Sigmoid colon (tissue), 7 donors: ENCODE data around the gene TMEM108. TPM values are rescaled to one million over a fixed set of nuclear protein-coding genes. Genes with fewer than 3 reads are reported as not detected.

Experiments
- DNase-seq: peaks from one replicate; pipeline ENCODE4 v3.0.0-alpha.2; 2019
- H3K27ac ChIP-seq, 4 donors: fragments of 200-600 bp; sonication (generic); one replicate each; pipeline ENCODE4 v1.5.1; 2016 to 2019; ENCODE audit warnings: mild to moderate bottlenecking in 1 of 4
- H3K27me3 ChIP-seq, 3 donors: fragments of 200-600 bp; sonication (generic); one replicate each; pipeline ENCODE4 v1.5.1; 2019; ENCODE audit warnings: mild to moderate bottlenecking in 1 of 3
- H3K36me3 ChIP-seq, 4 donors: fragments of 200-600 bp; sonication (generic); one replicate each; pipeline ENCODE4 v1.5.1; 2016 to 2019
- H3K4me1 ChIP-seq, 4 donors: fragments of 200-600 bp; sonication (generic); one replicate each; pipeline ENCODE4 v1.5.1; 2017 to 2019
- H3K4me3 ChIP-seq, 4 donors: fragments of 200-600 bp; sonication (generic); one replicate each; pipeline ENCODE4 v1.5.1; 2017 to 2019; ENCODE audit warnings: mild to moderate bottlenecking in 2 of 4, moderate library complexity in 1 of 4
- H3K9me3 ChIP-seq, 4 donors: fragments of 200-600 bp in 3 of 4; sonication (generic) in 3 of 4; one replicate each; pipeline versions ENCODE4 v1.5.1 to v1.6.1; 2013 to 2019
- CTCF ChIP-seq, 4 experiments: fragments of 450-650 bp in 3 of 4; fragments of 200-600 bp in 1 of 4; IDR thresholded peaks; one replicate each; pipeline ENCODE4 v1.5.1; 2016 to 2019; ENCODE audit warnings: antibody characterized with exemption in 4 of 4, mild to moderate bottlenecking in 3 of 4, moderate library complexity in 2 of 4
- EP300 ChIP-seq, 4 donors: sonication (generic); formaldehyde crosslinking; IDR thresholded peaks; one replicate each; pipeline ENCODE4 v1.6.1; 2017; ENCODE audit warnings: antibody characterized with exemption in 4 of 4
- POLR2A ChIP-seq, 2 donors: fragments of 450-650 bp; IDR thresholded peaks; one replicate each; pipeline ENCODE4 v1.6.1; 2016; ENCODE audit warnings: antibody characterized with exemption in 2 of 2, mild to moderate bottlenecking in 2 of 2, moderate library complexity in 2 of 2
- POLR2AphosphoS5 ChIP-seq, 4 donors: sonication (generic); formaldehyde crosslinking; IDR thresholded peaks; one replicate each; pipeline ENCODE4 v1.6.1; 2017; ENCODE audit warnings: antibody characterized with exemption in 4 of 4
- WGBS, 2 donors: extraction: QIAGEN DNeasy Blood & Tissue Kit; methylation state at CpG; one replicate each; pipeline ENCODE4 v1.1.7; 2013; 5-methylcytosine and 5-hydroxymethylcytosine counted together
- intact Hi-C: fragments of 100-400 bp; cut with DNase I; formaldehyde crosslinking; loops from one replicate; pipeline ENCODE4 v1.15.1; 2023
- polyA plus RNA-seq, 3 donors: library from polyadenylated mRNA; stranded (reverse); fragments of 200-250 nt; gene quantifications; one replicate each; pipeline ENCODE4 v1.2.3, GENCODE V29; 2013
- total RNA-seq, 4 donors: library from RNA; depleted of rRNA; stranded (reverse); fragments of >200 nt; gene quantifications; one replicate each; pipeline ENCODE4 v1.1.0, GENCODE V29; 2016
- donor health status: healthy with polysubstance abuse.
- donor health status: Bipolar disorder and iron deficiency.
- donor health status: healthy.

Gene TMEM108
- total and polyA plus RNA-seq, 7 donors: 0.71 to 3.0 (median 0.86) TPM; not detected in 2

GRCh38 chr3:133317866-133318265 lies 279.7 kb downstream of the TMEM108 start:
- 17 to 69% methylated on average over 1 of the region's 1 CpG for WGBS, 2 donors
- Histone ChIP-seq H3K27me3 (no peaks in the 10 kb centered on the region), H3K9me3 (peaks cover 0 to 6% (median 0%) of the 10 kb centered on the region in 4 donors), H3K4me3 (no peak overlapping the region), H3K36me3 (no peaks in the 10 kb centered on the region), H3K27ac (no peak overlapping the region), H3K4me1 (no peaks in the 10 kb centered on the region)
- TF ChIP-seq POLR2A (IDR thresholded peaks at IDR 0.05) (no peak), CTCF (IDR thresholded peaks at IDR 0.05) (no peak), POLR2AphosphoS5 (IDR thresholded peaks at IDR 0.05) (no peak), EP300 (IDR thresholded peaks at IDR 0.05) (no peak)
- no peak for DNase-seq
- intact Hi-C loops: no loop called here

- TF ChIP-seq POLR2A (IDR thresholded peaks at IDR 0.05) (no peak), EP300 (IDR thresholded peaks at IDR 0.05) (no peak), CTCF (IDR thresholded peaks at IDR 0.05) (no peak), POLR2AphosphoS5 (IDR thresholded peaks at IDR 0.05) (no peak)
- intact Hi-C loops: no loop called here
- no peak for DNase-seq
- H3K27ac ChIP-seq: no peak overlapping the region
- WGBS, 2 donors: 79 to 81% methylated on average over 1 of the region's 1 CpG
- H3K4me3 ChIP-seq: no peak overlapping the region
- H3K9me3 ChIP-seq: peaks cover 0 to 3% (median under 1%) of the 10 kb centered on the region in 4 donors
- H3K4me1 ChIP-seq: no peaks in the 10 kb centered on the region
- no peaks in the 10 kb centered on the region for H3K27me3 ChIP-seq
- no peaks in the 10 kb centered on the region for H3K36me3 ChIP-seq
These were observed 290.2 kb downstream of the TMEM108 start for GRCh38 chr3:133328373-133328772.

GRCh38 chr3:133329626-133330025 lies 291.4 kb downstream of the TMEM108 start:
- Histone ChIP-seq H3K27ac (no peak overlapping the region), H3K4me1 (no peaks in the 10 kb centered on the region), H3K4me3 (no peak overlapping the region), H3K27me3 (no peaks in the 10 kb centered on the region), H3K36me3 (no peaks in the 10 kb centered on the region), H3K9me3 (peaks cover 0 to 1% (median 0%) of the 10 kb centered on the region in 4 donors)
- intact Hi-C loops: no loop called here
- no peak for TF ChIP-seq POLR2A (IDR thresholded peaks at IDR 0.05)
- 7 to 39% methylated on average over 1 of the region's 1 CpG for WGBS, 2 donors
- DNase-seq: no peak

- Histone ChIP-seq H3K36me3 (no peaks in the 10 kb centered on the region), H3K9me3 (no peaks in the 10 kb centered on the region), H3K4me3 (no peak overlapping the region), H3K27ac (no peak overlapping the region), H3K27me3 (no peaks in the 10 kb centered on the region), H3K4me1 (no peaks in the 10 kb centered on the region)
- intact Hi-C loops: no loop called here
- TF ChIP-seq EP300 (IDR thresholded peaks at IDR 0.05) (no peak), CTCF (IDR thresholded peaks at IDR 0.05) (no peak), POLR2A (IDR thresholded peaks at IDR 0.05) (no peak), POLR2AphosphoS5 (IDR thresholded peaks at IDR 0.05) (no peak)
- no peak for DNase-seq
- 35 to 47% methylated on average over 1 of the region's 1 CpG for WGBS, 2 donors
These were observed 291.9 kb downstream of the TMEM108 start for GRCh38 chr3:133330065-133330464.

- H3K4me1 ChIP-seq: no peaks in the 10 kb centered on the region
- intact Hi-C loops: no loop called here
These were observed 292.3 kb downstream of the TMEM108 start for GRCh38 chr3:133330522-133330921.

More at GRCh38 chr3:133330522-133330921, 292.3 kb downstream of the TMEM108 start:
- Histone ChIP-seq H3K36me3 (no peaks in the 10 kb centered on the region), H3K9me3 (no peaks in the 10 kb centered on the region), H3K27me3 (no peaks in the 10 kb centered on the region), H3K4me3 (no peak overlapping the region), H3K27ac (no peak overlapping the region)
- TF ChIP-seq POLR2AphosphoS5 (IDR thresholded peaks at IDR 0.05): no peak
- no peak for TF ChIP-seq POLR2A (IDR thresholded peaks at IDR 0.05)
- TF ChIP-seq CTCF (IDR thresholded peaks at IDR 0.05): no peak
- no peak for TF ChIP-seq EP300 (IDR thresholded peaks at IDR 0.05)
- no peak for DNase-seq
